Renal cortex interstitium (tissue), 11 donors: ENCODE data around the gene TUBB1. TPM values are rescaled to one million over a fixed set of nuclear protein-coding genes. Genes with fewer than 3 reads are reported as not detected.
A peak's percentile ranks its signal among the peaks of the same experiment; 100 is the strongest.
"Not testable (repeated sequence)": the region's sequence is repeated elsewhere in the genome, so short reads cannot be mapped to it uniquely, and the experiment has no call there.

Experiments used
- DNase-seq, 11 donors: peaks; one replicate each; pipeline ENCODE4 v3.0.0-alpha.2; 2013; ENCODE audit warnings: low read depth in 9 of 11, low spot score in 4 of 11; ENCODE audit errors: extremely low read depth in 1 of 11
- polyA plus RNA-seq, 3 donors: library from polyadenylated mRNA; unstranded; fragments of 120-200 nt; gene quantifications; one replicate each; pipeline ENCODE4 v1.2.1, GENCODE V29; 2013; ENCODE audit not compliant: insufficient read length in 3 of 3

Gene TUBB1
- polyA plus RNA-seq, 3 donors = 1.9 to 3.2 (median 2.9) TPM

DNA sequence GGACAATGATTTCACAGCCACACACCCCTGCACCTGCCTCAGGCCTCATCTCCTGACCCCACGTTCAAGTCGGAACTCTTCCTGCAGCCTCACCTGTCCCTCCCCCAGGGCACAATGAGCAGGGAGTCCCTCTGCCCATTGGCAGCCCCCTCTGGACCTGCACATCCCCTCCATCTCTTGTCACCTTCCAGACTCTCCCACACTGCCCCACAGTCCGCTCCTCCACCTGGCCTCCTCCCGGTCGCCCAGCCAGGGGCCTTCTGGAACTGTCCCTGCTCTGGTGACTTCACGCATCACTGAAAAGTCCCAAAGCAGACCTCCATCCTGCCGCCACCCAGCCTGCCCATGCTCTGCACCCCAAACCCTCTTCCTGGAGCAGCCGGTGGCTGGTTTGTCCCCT, 16.8 kb upstream of the TUBB1 start:
- no peak for DNase-seq

- no peak for DNase-seq
Measured at GRCh38 chr20:59002874-59003399, 16.3 kb upstream of the TUBB1 start.

GRCh38 chr20:59003836-59004492, 15.3 kb upstream of the TUBB1 start:
- DNase-seq = no peak

DNA sequence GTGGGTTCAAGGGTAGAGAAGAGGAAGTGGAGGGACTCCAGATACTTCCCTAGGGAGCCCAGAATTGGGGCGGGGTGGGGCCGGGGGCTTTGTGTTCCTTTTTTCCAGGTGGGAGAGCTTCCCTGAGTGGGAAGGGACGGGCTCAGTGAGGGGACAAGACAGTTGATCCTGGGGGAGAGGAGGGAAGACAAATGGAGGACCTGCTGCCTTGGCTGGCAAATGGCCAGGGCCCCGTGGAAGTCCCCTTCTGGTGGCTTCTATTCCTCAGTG, 14.8 kb upstream of the TUBB1 start:
- DNase-seq = no peak

GRCh38 chr20:59004763-59005522, 14.3 kb upstream of the TUBB1 start:
- no peak for DNase-seq

- DNase-seq = no peak
Measured at GRCh38 chr20:59005523-59006166, 13.6 kb upstream of the TUBB1 start.

GRCh38 chr20:59006167-59006863, 12.9 kb upstream of the TUBB1 start:
- no peak for DNase-seq

DNA sequence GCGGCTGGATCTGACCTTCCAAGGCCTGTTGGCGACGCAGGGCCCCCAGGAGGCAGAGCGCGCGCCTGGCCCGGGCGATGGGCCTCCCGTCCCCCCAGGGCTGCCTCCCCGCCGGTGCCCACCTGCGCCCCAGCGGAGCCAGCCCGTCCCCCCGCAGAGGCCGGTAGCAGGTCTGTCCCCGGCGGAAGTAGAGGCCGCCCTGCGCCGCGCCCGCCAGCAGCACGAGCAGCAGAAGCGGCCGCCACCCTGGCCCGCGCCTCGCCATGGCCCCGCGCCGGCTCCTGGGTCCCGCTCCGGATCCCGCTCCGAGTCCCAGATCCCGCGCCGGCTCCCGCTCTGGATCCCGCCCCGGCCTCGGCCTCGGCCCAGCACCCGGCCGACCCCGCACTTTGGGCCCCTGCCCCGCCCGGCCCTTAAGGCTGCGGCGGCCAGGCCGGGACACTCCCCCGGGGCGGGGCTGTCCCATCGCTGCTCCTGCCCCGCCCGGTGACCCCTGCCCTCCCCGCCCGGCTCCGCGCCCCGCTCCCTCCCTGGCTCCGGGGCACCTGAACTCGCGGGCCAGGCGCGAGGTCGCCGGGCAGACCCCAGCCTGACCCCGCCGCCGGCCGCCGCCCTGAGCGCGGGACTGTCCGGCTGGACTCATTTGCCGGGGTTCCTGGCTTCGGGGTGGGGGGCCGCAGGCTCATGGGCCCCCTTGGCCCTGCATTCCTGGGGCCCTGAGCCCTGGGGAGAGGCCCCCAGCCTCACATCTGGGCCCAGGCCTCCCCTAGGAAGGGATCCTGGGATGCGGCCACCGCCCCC, 12.2 kb upstream of the TUBB1 start, which contains the start of gene CTSZ:
Gene CTSZ (minus strand): TSS at position 391 of the 801 bp plus-strand sequence. CDS start 126 bp downstream, at position 265.
- peak in 6 of 11 donors; percentile 41 to 55 (median 44) for DNase-seq

GRCh38 chr20:59007665-59008511, 11.3 kb upstream of the TUBB1 start:
- DNase-seq = no peak

DNA sequence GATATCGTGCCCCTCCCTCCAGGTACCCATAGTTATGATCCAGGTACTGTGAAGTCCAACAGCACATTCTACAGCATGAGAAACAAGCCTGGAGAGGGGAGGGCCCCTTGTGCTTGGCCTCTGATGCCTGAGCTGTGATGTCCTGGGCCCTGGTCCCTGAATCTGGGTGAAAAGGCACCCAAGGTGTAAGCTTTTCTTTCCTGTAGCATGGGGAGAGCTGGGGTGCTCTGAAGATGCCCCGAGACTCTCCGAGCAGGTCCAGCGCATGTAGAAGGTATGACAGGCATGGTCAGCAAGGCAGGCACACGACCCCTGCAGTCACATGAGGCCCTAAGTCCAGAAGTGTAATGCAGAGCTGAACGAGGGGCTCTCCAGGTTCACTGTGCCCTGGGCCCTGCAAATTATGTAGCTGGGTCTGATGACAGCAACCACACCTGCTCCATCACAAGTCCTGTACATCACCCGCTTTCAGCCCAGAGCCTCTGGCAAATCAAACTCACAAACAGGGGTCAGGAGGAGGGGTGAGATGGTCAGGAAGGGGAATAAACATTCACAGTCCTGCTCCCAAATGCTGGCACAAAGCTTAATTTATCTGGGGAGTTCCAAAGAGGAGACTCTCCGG, 10.4 kb upstream of the TUBB1 start:
- no peak for DNase-seq

GRCh38 chr20:59010321-59010994, 8.8 kb upstream of the TUBB1 start:
- no peak for DNase-seq

DNA sequence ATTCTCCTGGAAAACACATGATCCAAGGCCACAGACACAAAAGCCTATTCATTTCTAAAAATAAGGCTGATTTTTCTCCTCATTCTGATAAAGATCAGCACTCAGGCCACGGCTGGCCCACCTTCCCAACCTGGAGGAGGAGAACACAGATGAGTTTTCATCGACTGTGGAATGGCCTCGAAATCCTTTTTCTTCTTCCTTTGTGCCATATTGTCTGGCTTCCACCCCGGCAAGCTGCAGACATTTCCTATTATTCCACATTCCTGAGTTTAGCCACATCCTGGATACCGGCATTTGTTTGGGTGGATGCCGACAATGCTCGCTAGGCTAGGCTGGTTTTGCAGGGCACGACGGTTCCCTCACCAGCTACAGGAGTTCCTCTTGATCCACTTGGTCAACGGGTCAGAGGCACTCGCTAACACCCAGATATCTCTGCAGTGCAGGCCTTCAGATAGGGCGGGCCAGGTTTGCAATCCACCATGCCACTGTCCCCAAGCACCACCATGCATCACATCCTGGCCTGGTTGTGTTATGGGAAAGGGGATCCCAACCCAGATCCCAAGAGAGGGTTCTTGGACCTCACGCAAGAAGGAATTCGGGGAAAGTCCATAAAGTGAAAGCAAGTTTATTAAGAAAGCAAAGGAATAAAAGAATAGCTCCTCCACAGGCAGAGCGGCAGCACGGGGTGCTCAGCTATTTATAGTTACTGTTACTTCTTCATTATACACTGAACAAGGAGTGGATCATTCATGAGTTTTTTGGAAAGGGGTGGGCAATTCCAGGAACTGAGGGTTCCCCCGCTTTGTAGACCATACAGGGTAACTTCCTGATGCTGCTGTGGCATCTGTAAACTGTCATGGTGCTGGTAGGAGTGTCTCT, 8.0 kb upstream of the TUBB1 start:
- peak in 1 of 11 donors; percentile 18 for DNase-seq

- DNase-seq = not testable (repeated sequence)
Measured at GRCh38 chr20:59011874-59012157, 7.4 kb upstream of the TUBB1 start.

- DNase-seq = no peak
Measured at GRCh38 chr20:59013031-59013951, 5.9 kb upstream of the TUBB1 start.

DNA sequence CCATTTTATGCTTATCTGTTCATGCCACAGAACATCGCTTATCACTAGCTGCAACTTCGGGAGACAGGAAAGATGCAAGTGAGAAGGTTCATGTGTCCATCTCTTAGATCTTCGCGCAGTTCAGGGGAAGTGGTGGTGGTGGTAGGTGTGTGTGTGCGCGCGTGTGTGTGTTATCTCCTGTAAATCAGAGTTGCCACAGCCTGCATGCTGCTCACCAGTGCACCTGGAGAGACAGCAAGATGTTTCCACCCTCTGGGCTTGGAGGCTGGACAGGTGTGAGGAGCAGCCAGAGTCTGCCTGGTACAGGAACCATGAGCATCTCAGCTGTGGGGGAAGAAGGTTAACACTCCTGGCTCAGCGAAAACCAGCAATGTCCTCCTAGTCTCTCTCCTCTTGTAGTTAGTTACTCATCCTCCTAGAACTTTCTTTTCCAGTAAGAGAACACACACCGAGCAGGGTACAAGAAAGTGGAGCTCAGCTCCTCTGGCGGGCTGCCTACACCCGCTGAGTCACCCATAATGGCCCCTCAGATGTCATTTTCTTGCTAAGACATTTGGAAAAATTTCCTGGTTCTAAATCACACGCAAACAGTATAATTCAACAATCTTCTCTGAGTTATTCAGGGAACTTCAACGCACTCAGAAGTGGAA, 5.1 kb upstream of the TUBB1 start:
- DNase-seq = no peak
